Activated T-helper 1 cell treated with anti-CD3 and anti-CD28 coated beads, Interleukin-2, amount 50 U/mL, for 16 hours (primary cell): Measurements from ENCODE around the gene PKP3.
"Not testable (repeated sequence)": the region's sequence is repeated elsewhere in the genome, so short reads cannot be mapped to it uniquely, and the experiment has no call there.

Experiments used
- DNase-seq, 2 donors: peaks; one replicate each; pipeline ENCODE4 v3.0.0-alpha.2; 2020; ENCODE audit warnings: low read depth in 1 of 2, low spot score in 1 of 2

The PKP3 gene

DNA sequence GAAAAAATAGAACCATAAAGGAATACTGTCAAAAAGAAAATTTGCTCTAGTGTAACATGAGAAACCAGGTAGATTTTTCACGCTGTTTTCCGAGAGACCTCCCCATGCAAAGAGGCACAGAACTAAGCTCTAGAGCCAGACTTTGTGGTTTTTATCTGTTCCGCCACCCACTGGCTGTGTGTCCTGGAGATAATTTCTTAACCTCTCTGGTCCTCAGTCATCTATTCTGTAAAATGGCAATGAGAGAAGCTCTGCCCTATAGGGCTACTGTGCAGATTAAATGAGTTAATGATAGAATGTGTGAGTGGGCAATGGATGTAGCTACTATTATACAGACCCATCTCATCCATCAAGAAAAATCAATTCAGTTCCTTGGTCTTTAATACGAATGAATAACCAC lies 30.2 kb downstream of the PKP3 start:
- no peak for DNase-seq

- DNase-seq: not testable (repeated sequence)
Observed at GRCh38 chr11:424766-425165, 30.8 kb downstream of the PKP3 start.

- no peak for DNase-seq
Observed at GRCh38 chr11:425301-425700, 31.3 kb downstream of the PKP3 start.

DNA sequence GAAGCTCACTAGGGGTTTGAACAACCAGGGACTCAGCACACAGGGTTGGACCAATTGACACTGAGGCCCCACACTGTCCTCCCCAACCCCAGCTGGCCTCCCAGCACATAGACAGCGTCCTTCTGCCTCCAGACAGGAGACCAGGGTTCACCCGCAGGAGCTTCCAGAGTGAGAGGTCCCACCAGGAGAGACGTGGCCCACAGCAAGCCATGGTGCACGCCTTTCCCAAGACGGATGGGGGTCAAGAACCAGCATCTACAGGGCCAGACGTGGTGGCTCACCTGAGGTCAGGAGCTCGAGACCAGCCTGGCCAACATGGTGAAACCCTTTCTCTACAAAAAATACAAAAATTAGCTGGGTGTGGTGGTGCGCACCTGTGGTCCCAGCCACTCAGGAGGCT lies 32.8 kb downstream of the PKP3 start:
- no peak for DNase-seq

- no peak for DNase-seq
Observed at GRCh38 chr11:428295-428694, 34.3 kb downstream of the PKP3 start.

GRCh38 chr11:429391-429790 lies 35.4 kb downstream of the PKP3 start:
- no peak for DNase-seq

DNA sequence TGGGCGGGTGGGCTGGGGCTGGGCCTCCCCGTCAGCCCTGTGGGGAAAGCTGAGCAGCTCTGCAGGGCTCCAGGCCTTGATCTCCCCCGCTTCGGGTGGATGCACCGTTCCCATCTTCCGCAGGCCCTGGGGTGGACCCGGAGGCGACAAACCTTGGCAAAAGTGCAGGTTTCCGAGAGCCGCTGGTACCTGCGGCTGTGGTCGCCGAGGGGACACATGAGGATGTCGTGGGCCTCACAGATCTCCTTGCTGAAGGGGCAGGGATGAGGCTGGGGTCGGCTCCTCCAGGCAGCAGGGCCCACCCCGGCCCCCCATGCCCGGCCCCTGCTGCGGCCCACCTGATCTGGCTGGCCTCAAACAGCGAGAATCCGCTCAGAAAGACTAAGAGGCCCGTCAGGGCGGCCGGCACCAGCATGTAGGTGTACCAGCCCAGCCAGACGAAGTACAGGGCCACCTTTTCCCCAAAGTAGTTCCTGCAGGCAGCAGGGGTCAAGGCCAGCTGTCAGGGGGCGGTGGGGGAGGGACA lies 36.0 kb downstream of the PKP3 start:
- no peak for DNase-seq

DNA sequence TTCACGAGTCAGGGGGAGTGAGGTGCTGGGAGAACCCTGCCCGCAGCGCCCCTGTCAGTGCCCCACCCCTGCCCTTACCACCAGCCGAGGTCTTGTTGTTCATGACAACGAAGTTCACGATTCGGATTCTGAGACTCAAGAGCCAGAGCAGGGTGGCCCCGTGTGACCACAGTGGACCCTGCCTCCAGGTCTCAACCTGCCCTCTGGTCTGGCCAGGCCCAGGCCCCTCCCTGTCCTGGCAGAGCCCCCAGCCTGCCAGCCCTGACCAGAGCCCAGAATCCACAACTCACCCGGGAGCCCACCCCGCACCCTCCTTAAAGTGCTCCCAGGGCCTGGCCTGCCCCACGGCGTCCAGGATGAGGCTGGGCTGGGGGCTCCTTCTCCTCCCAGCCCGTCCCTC lies 37.9 kb downstream of the PKP3 start:
- no peak for DNase-seq

DNA sequence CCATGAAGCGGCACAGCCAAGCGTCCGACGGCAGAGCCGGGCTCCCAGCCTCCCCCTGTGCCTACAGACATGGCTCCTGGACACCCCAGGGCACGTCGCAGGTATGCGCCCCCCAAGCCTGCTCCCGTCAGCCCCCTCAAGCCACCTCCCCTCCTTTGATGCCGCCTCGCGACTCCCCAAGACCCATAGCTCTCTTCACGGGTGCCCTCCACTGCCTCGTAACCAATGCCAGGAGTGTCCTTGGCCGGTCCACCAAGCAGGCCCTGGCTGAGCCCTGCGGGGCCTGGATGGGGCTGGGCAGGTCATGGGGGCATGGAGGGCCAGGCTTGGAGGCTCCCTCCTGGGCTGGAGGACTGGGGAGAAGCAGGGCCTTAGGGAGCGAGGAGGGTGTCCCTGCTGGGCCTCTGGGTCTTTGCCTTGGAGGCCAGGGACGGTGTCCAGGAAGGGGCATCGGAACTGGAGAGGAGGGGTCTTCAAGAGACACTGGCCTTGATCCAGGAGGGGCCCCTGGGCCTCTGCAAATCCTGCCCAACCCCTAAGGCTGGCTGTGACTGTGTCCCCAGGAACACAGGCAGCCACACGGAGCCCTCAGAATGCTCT lies 38.6 kb downstream of the PKP3 start:
- DNase-seq: no peak

DNA sequence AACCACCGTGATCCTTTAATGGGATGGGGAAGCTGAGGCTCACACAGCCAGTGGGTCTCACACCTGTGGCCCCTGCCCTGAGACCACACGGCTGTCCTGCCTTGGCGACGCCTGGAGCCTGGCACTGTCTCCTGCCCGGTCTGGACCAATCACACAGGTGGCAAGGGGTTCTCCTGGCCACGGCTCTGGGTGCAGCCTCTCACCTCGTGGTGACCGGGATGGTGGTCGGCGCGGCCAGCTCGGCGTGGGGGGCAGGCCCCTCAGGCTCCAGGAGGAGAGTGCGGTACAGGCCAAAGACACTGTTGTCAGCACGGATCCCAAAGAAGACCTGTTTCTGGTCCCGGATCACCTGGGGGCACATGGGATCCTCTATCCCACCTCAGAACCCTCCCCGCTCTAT lies 39.1 kb downstream of the PKP3 start:
- no peak for DNase-seq

GRCh38 chr11:433641-434040 lies 39.6 kb downstream of the PKP3 start:
- no peak for DNase-seq

DNA sequence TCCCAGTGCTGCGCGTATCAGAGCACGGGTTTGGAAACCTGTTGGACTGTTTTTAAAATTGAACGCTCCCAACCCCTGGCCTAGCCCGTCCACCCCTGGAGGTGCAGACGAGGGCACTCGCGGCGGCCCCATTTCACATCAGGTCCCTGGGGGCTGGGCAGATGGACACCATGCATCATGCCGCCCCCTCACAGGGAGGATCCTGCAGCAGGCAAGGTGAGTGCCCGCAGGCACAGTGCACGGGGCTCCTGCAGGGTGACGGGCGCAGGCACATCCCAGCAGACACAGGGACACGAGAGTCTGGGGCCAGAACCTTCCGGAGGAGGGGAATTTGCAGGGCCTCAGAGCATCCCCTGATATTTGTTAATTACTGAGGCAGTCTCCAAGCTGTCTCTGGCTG lies 40.5 kb downstream of the PKP3 start:
- no peak for DNase-seq

GRCh38 chr11:434999-435740 lies 41.2 kb downstream of the PKP3 start:
- DNase-seq: not testable (repeated sequence)

DNA sequence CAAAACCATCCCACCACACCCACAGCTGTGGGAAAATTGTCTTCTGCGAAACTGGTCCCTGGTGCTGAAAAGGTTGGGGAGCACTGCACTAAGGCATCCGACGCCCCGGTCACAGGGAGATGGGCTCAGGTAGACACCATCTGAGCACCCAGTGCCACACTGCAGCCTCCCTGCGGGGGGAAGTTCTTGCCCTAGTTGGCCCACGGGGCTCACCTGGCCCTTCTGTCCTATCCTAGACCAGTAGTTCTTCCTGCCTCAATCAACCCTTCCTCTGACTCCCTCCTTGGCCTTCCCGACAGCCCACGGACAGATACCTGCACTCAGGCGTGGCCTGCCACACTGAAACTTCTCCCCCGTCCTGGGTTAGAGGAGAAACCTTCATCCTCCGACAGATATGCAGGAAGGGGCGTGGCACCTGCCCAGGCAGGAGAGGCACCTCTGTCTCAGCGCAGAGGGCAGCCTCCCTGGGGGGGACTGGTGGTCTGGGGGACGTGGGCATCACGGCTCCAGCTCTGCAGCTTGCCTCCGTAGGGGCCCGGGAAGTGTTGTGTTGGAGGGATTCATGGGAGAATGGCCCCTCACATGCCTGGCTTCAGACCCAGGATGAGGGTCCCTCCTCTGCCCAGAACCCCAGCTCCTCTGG lies 43.3 kb downstream of the PKP3 start:
- DNase-seq: no peak

DNA sequence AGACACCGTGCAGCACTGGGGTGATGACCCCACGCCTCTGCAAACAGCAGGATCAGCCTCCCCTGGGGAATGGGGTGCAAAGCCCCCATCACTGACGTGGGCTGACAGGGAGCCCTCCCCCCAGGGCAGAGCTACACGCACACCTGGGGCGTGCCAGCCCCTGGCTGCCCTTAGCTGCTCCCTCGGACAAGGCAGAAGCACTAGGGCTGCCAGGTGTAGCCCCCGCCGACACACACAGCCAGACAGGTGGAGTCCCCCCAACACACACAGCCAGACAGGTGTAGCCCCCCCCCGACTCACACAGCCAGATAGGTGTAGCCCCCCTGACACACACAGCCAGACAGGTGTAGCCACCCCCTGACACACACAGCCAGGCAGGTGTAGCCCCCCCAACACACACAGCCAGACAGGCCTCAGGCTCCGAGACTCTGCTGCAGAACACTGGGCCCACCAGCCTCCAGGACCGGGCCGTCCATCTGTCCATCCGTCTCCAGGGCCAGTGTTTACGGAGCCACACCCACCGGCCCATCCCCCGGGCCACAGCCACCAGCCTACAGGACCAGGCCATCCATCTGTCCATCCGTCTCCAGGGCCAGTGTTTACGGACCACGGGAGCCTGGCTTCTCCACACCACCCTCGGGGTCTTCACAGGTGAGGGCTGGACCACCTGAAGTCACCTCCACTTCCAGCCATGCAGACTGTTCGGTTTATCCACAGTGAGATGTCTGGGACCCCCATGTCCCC lies 44.3 kb downstream of the PKP3 start:
- no peak for DNase-seq

DNA sequence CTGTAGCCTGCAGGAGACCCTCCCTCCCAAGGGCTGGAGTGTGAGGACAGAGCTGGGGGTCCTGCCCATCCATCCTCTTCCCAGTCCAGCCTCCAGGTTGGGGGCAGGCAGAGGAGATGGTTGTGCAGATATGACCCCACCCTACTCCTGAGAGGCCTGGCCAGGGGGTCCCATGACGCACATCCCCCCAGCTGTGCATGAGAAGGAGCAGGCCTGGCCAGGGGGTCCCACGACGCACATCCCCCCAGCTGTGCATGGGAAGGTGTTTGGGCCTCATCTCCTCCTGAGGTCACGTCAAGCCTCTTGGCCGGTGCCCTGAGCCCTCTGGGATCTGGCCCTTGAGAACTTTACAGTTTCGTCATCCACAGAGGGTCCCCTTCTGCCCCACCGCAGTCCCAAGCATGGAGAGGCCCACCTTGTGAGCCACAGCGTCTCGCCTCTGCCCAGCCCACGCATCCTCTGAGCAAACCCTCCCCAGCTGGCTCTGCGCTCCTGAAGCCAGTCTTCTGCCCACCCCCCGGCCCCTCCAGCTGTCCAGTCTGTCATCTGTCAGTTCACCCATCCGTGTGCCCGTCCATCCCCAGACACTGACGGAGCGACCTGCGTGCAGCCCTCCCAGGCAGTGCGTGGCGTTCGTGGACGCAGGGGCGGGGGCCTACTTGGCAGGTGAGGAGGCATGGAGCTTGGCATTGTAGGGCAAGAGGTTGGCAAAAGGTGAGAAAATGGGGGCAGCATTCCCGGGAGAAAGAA lies 45.5 kb downstream of the PKP3 start:
- no peak for DNase-seq

DNA sequence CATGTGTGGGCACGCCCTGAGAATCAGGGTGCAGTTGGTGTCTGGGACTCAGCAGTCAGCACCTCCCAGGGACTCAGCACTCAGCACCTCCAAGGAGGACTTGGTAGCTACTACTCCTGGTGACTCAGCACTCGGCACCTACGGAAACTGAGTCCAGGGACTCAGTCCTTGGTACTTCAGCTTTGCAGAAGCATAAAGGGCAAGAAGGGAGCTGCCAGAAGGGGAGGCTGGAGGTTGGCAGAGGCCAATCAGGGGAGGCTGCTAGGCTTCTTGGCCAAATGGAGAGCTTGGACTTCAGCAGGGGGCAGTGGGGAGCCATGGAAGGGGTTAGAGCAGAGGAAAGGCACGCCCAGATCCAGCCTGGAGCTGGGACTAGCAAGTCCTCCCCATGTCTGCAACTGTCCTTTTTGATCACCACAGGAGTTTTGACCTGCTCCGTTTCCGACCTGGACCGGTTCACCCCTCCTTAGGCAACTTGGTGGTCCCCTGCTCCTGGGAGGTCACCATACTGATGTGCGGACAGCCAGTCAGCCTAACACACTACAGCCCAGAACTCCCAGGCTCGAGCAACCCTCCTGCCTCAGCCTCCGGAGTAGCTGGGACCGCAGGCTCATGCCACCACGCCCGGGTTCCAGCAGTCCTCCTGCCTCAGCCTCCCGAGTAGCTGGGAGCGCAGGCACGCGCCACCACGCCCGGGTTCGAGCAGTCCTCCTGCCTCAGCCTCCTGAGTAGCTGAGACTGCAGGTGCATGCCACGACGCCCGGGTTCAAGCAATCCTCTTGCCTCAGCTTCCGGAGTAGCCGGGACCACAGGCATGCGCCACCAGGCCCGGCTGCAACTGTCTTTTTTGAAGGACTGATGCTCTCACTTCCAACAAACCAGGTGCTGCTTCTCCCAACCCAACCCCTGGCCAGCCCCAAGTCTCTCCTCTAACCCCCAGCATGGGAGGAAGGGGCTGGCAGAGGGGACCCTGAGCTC lies 46.3 kb downstream of the PKP3 start:
- no peak for DNase-seq

GRCh38 chr11:441043-441417 lies 47.0 kb downstream of the PKP3 start:
- DNase-seq: no peak

- DNase-seq: peak in 1 of 2 donors; percentile 48
Observed at GRCh38 chr11:441418-442274, 47.6 kb downstream of the PKP3 start, which contains the start of gene ANO9. Gene ANO9, minus strand, starts transcription at chr11:442011. Its CDS starts 85 bp downstream, at chr11:441926.
